Measurements from ENCODE around the gene DHH. TPM values are rescaled to one million over a fixed set of nuclear protein-coding genes. Genes with fewer than 3 reads are reported as not detected.
A peak's percentile ranks its signal among the peaks of the same experiment; 100 is the strongest.

The DHH gene
- total RNA-seq, 6 donors from 2014 or later, result 0.39 to 3.1 (median 0.76) TPM; not detected in 1

DNA sequence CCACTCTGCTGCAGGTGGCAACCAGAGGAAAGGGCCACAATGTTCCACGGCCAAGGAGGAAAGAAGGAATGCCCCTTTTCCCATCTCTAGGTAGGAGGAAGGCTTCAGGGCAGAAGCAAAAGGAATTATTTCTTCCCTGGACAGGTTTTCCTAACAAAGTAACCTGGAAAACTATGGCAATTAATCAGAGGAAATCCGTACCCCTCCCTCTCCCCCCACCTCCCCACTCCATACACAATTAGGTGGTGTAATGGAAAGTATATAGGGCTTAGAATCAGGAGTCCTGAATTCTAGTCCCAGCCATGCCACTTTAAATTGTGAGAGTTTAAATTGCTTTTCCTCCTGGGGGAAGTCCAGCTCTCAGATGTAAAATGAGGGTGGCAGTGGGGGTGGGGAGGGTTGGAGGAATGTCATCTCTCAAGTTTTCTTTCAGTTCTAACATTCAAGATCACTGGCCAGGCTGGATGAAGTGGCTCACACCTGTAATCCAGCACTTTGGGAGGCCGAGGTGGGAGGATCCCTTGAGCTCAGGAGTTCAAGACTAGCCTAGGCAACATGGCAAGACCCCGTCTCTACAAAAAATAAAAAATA lies 1.7 kb downstream of the DHH start:
- 52 to 57% methylated on average over 4 of the region's 4 CpGs for WGBS, 2 donors
- H3K27ac ChIP-seq, result peak overlapping the region in 2 of 4 donors; percentile 46 to 68
- no peak for ATAC-seq (ENCODE audit: low FRiP score in 2 of 2)
- peak overlapping the region in 2 of 4 donors; percentile 28 to 46 for H3K4me3 ChIP-seq
- no peak for DNase-seq
- peaks cover 0 to 53% (median 27%) of the 10 kb centered on the region in 4 donors for H3K27me3 ChIP-seq
- peaks cover 65 to 72% (median 69%) of the 10 kb centered on the region in 4 donors for H3K4me1 ChIP-seq
- TF ChIP-seq EP300 (IDR thresholded peaks at IDR 0.05) (no peak), POLR2A (IDR thresholded peaks at IDR 0.05) (no peak), POLR2AphosphoS5 (IDR thresholded peaks at IDR 0.05) (no peak)
- TF ChIP-seq, protein P1, sequence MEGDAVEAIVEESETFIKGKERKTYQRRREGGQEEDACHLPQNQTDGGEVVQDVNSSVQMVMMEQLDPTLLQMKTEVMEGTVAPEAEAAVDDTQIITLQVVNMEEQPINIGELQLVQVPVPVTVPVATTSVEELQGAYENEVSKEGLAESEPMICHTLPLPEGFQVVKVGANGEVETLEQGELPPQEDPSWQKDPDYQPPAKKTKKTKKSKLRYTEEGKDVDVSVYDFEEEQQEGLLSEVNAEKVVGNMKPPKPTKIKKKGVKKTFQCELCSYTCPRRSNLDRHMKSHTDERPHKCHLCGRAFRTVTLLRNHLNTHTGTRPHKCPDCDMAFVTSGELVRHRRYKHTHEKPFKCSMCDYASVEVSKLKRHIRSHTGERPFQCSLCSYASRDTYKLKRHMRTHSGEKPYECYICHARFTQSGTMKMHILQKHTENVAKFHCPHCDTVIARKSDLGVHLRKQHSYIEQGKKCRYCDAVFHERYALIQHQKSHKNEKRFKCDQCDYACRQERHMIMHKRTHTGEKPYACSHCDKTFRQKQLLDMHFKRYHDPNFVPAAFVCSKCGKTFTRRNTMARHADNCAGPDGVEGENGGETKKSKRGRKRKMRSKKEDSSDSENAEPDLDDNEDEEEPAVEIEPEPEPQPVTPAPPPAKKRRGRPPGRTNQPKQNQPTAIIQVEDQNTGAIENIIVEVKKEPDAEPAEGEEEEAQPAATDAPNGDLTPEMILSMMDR (IDR thresholded peaks at IDR 0.05), result no peak
- H3K36me3 ChIP-seq, result peaks cover 0 to 16% (median 12%) of the 10 kb centered on the region in 4 donors
- no peaks in the 10 kb centered on the region for H3K9me3 ChIP-seq

- peak in 1 of 2 donors; percentile 61 for DNase-seq
- H3K36me3 ChIP-seq, result peaks cover 0 to 9% (median 5%) of the 10 kb centered on the region in 4 donors
- ATAC-seq (ENCODE audit: low FRiP score in 2 of 2), result peak in 1 of 2 donors; percentile 6
- peak overlapping the region in 3 of 4 donors; percentile 28 to 43 (median 34) for H3K4me3 ChIP-seq
- peaks cover 0 to 53% (median 27%) of the 10 kb centered on the region in 4 donors for H3K27me3 ChIP-seq
- peaks cover 66 to 77% (median 70%) of the 10 kb centered on the region in 4 donors for H3K4me1 ChIP-seq
- H3K27ac ChIP-seq, result peak overlapping the region in 2 of 4 donors; percentile 46 to 68
- no peaks in the 10 kb centered on the region for H3K9me3 ChIP-seq
- TF ChIP-seq, protein P1 (IDR thresholded peaks at IDR 0.05), result peak in 1 of 6 experiments; percentile 7
- no peak for TF ChIP-seq POLR2A (IDR thresholded peaks at IDR 0.05)
- no peak for TF ChIP-seq EP300 (IDR thresholded peaks at IDR 0.05)
- TF ChIP-seq POLR2AphosphoS5 (IDR thresholded peaks at IDR 0.05), result no peak
- 5 to 6% methylated on average over 25 to 32 of the region's 32 CpGs for WGBS, 2 donors
These were observed 2.4 kb downstream of the DHH start for GRCh38 chr12:49092086-49092815.

- Histone ChIP-seq H3K4me3 (peak overlapping the region in 3 of 4 donors; percentile 28 to 43 (median 34)), H3K27ac (peak overlapping the region in 2 of 4 donors; percentile 46 to 68), H3K27me3 (peaks cover 0 to 53% (median 27%) of the 10 kb centered on the region in 4 donors), H3K36me3 (peaks cover 0 to 4% (median 1%) of the 10 kb centered on the region in 4 donors), H3K4me1 (peaks cover 66 to 77% (median 70%) of the 10 kb centered on the region in 4 donors), H3K9me3 (no peaks in the 10 kb centered on the region)
- DNase-seq (no peak), ATAC-seq (ENCODE audit: low FRiP score in 2 of 2) (no peak)
- 0 to 3% methylated on average over 4 to 13 of the region's 14 CpGs for WGBS, 2 donors
- TF ChIP-seq POLR2AphosphoS5 (IDR thresholded peaks at IDR 0.05) (no peak), EP300 (IDR thresholded peaks at IDR 0.05) (no peak), POLR2A (IDR thresholded peaks at IDR 0.05) (no peak)
- TF ChIP-seq, protein P1 (IDR thresholded peaks at IDR 0.05), result no peak
These were observed 2.8 kb downstream of the DHH start for GRCh38 chr12:49091836-49092085.

- Histone ChIP-seq H3K9me3 (no peaks in the 10 kb centered on the region), H3K27me3 (peaks cover 0 to 53% (median 27%) of the 10 kb centered on the region in 4 donors), H3K36me3 (peaks cover 0 to 4% (median 0%) of the 10 kb centered on the region in 4 donors), H3K27ac (peak overlapping the region in 2 of 4 donors; percentile 68), H3K4me3 (peak overlapping the region in 3 of 4 donors; percentile 28 to 43 (median 34)), H3K4me1 (peaks cover 66 to 77% (median 70%) of the 10 kb centered on the region in 4 donors)
- WGBS, 2 donors, result 28 to 46% methylated on average over 21 to 35 of the region's 41 CpGs
- no peak for TF ChIP-seq POLR2AphosphoS5 (IDR thresholded peaks at IDR 0.05)
- TF ChIP-seq EP300 (IDR thresholded peaks at IDR 0.05), result no peak
- TF ChIP-seq, protein P1 (IDR thresholded peaks at IDR 0.05), result no peak
- TF ChIP-seq POLR2A (IDR thresholded peaks at IDR 0.05), result no peak
- DNase-seq (peak in 1 of 2 donors; percentile 68), ATAC-seq (ENCODE audit: low FRiP score in 2 of 2) (no peak)
These were observed 3.4 kb downstream of the DHH start for GRCh38 chr12:49091056-49091835.

Data from upper lobe of left lung (tissue), 6 donors.